HG02970 (cell line): ENCODE measurements around the gene ADAM10.

ENCODE experiments used
- ATAC-seq: cut with Tn5 transposase; IDR thresholded peaks from one replicate; pipeline ENCODE4 v1.9.1; 2021; ENCODE audit warnings: mild to moderate bottlenecking, moderate library complexity, moderate number of reproducible peaks; ENCODE audit not compliant: unreplicated experiment, low FRiP score

The ADAM10 gene

GRCh38 chr15:58543664-58544335 lies 205.7 kb downstream of the ADAM10 start:
- ATAC-seq = no peak

- ATAC-seq = no peak
These were observed 208.0 kb downstream of the ADAM10 start for GRCh38 chr15:58541410-58542087.

GRCh38 chr15:58539548-58539947 lies 210.0 kb downstream of the ADAM10 start:
- no peak for ATAC-seq

GRCh38 chr15:58538901-58539300 lies 210.6 kb downstream of the ADAM10 start:
- no peak for ATAC-seq
